ENCODE measurements around the gene LGALS4.
"Not testable (repeated sequence)": the region's sequence is repeated elsewhere in the genome, so short reads cannot be mapped to it uniquely, and the experiment has no call there.

LGALS4 gene

GRCh38 chr19:38795549-38795948 lies 17.2 kb downstream of the LGALS4 start:
- DNase-seq (ENCODE audit: low spot score), result no peak

GRCh38 chr19:38793671-38794070 lies 19.1 kb downstream of the LGALS4 start:
- no peak for DNase-seq (ENCODE audit: low spot score)

- no peak for DNase-seq (ENCODE audit: low spot score)
These were observed 19.6 kb downstream of the LGALS4 start for GRCh38 chr19:38793177-38793576.

GRCh38 chr19:38792250-38793111 lies 20.3 kb downstream of the LGALS4 start:
- peak; percentile 77 for DNase-seq (ENCODE audit: low spot score)

GRCh38 chr19:38791451-38792064 lies 21.2 kb downstream of the LGALS4 start:
- not testable (repeated sequence) for DNase-seq (ENCODE audit: low spot score)

GRCh38 chr19:38790507-38791403 lies 22.0 kb downstream of the LGALS4 start:
- DNase-seq (ENCODE audit: low spot score), result not testable (repeated sequence)

- DNase-seq (ENCODE audit: low spot score), result no peak
These were observed 24.1 kb downstream of the LGALS4 start, which contains the start of gene LGALS7B for GRCh38 chr19:38788478-38789243. LGALS7B (plus strand) TSS chr19:38789200; CDS start chr19:38789227, 27 bp downstream.

GRCh38 chr19:38786572-38787265 lies 26.0 kb downstream of the LGALS4 start:
- no peak for DNase-seq (ENCODE audit: low spot score)

- not testable (repeated sequence) for DNase-seq (ENCODE audit: low spot score)
These were observed 26.7 kb downstream of the LGALS4 start for GRCh38 chr19:38786061-38786460.

- DNase-seq (ENCODE audit: low spot score), result no peak
These were observed 27.5 kb downstream of the LGALS4 start for GRCh38 chr19:38785187-38785699.

GRCh38 chr19:38784224-38784623 lies 28.5 kb downstream of the LGALS4 start:
- DNase-seq (ENCODE audit: low spot score), result no peak

GRCh38 chr19:38782212-38782611 lies 30.5 kb downstream of the LGALS4 start:
- DNase-seq (ENCODE audit: low spot score), result not testable (repeated sequence)

- DNase-seq (ENCODE audit: low spot score), result no peak
These were observed 31.7 kb downstream of the LGALS4 start for GRCh38 chr19:38781058-38781457.

GRCh38 chr19:38780443-38780842 lies 32.3 kb downstream of the LGALS4 start:
- DNase-seq (ENCODE audit: low spot score), result no peak

GRCh38 chr19:38778733-38779132 lies 34.0 kb downstream of the LGALS4 start:
- DNase-seq (ENCODE audit: low spot score), result no peak

- no peak for DNase-seq (ENCODE audit: low spot score)
These were observed 38.4 kb downstream of the LGALS4 start for GRCh38 chr19:38774181-38774950.

- no peak for DNase-seq (ENCODE audit: low spot score)
These were observed 39.1 kb downstream of the LGALS4 start, which contains the start of gene LGALS7 for GRCh38 chr19:38773469-38774177. LGALS7 (minus strand) TSS chr19:38773517; CDS start chr19:38773492, 25 bp downstream.

GRCh38 chr19:38771569-38771968 lies 41.2 kb downstream of the LGALS4 start:
- DNase-seq (ENCODE audit: low spot score), result not testable (repeated sequence)

GRCh38 chr19:38770949-38771275 lies 41.8 kb downstream of the LGALS4 start:
- DNase-seq (ENCODE audit: low spot score), result not testable (repeated sequence)
